OCI-LY7 (cell line): ENCODE measurements around the gene CEP120. TPM values are rescaled to one million over a fixed set of nuclear protein-coding genes. Genes with fewer than 3 reads are reported as not detected.
"Not testable (repeated sequence)": the region's sequence is repeated elsewhere in the genome, so short reads cannot be mapped to it uniquely, and the experiment has no call there.

Experiments used
- BruUV-seq: library from RNA; stranded (reverse); fragments of 400-500 nt; replicated peaks from 2 replicates; lab custom pipeline; 2021; lab: Mats Ljungman, UMichigan
- CTCF ChIA-PET: fragments of 300-600 bp; sonication (Branson Sonifier 250); formaldehyde crosslinking; loops from one replicate; lab custom pipeline; 2022; ENCODE audit warnings: antibody characterized with exemption; ENCODE audit not compliant: unreplicated experiment; lab: Charles Lee
- POLR2A ChIA-PET: fragments of 300-600 bp; sonication (Branson Sonifier 250); formaldehyde crosslinking; loops from one replicate; lab custom pipeline; 2022; ENCODE audit warnings: antibody characterized with exemption; lab: Charles Lee
- DNase-seq: peaks from one replicate; pipeline ENCODE4 v3.0.0-alpha.2; 2015; ENCODE audit warnings: low spot score
- H2AFZ ChIP-seq: fragments of 200-600 bp; sonication (generic), shearing (Covaris generic); 2 replicates; pipeline ENCODE4 v1.6.1; 2014; ENCODE audit warnings: mild to moderate bottlenecking, antibody characterized with exemption, low read length, moderate library complexity
- H3K27ac ChIP-seq: fragments of 200-600 bp; sonication (generic); 2 replicates; pipeline ENCODE4 v1.5.1; 2014; ENCODE audit warnings: mixed run types, low read depth, mild to moderate bottlenecking, moderate library complexity, low read length, inconsistent platforms; ENCODE audit not compliant: poor library complexity, severe bottlenecking
- H3K36me3 ChIP-seq: fragments of 200-600 bp; sonication (generic); 2 replicates; pipeline ENCODE4 v1.6.1; 2014; ENCODE audit warnings: mild to moderate bottlenecking, antibody characterized with exemption, low read length, moderate library complexity, mixed read lengths; ENCODE audit not compliant: insufficient read depth
- H3K4me1 ChIP-seq: fragments of 200-600 bp; sonication (generic); 2 replicates; pipeline ENCODE4 v1.5.1; 2014; ENCODE audit warnings: mild to moderate bottlenecking, low read length; ENCODE audit not compliant: insufficient read depth, poor library complexity, severe bottlenecking
- H3K4me2 ChIP-seq: fragments of 200-600 bp; sonication (generic); 2 replicates; pipeline ENCODE4 v1.6.1; 2014; ENCODE audit warnings: mild to moderate bottlenecking, low read length
- H3K4me3 ChIP-seq: fragments of 200-600 bp; sonication (generic); 2 replicates; pipeline ENCODE4 v1.5.1; 2014; ENCODE audit warnings: mild to moderate bottlenecking, low read depth, low read length; ENCODE audit not compliant: poor library complexity, severe bottlenecking
- H3K79me2 ChIP-seq: fragments of 200-600 bp; sonication (generic); 2 replicates; pipeline ENCODE4 v1.6.1; 2016; ENCODE audit warnings: low read depth, mild to moderate bottlenecking, low read length, moderate library complexity, mixed read lengths; ENCODE audit not compliant: insufficient read depth
- H3K9me2 ChIP-seq: fragments of 200-600 bp; sonication (generic); 2 replicates; pipeline ENCODE4 v1.6.1; 2016; ENCODE audit warnings: mild to moderate bottlenecking, low read length, mixed read lengths; ENCODE audit not compliant: insufficient read depth
- H3K9me3 ChIP-seq: fragments of 200-600 bp; sonication (generic); 2 replicates; pipeline ENCODE4 v1.6.1; 2014; ENCODE audit warnings: mild to moderate bottlenecking, mixed run types, low read length, mixed read lengths
- H4K20me1 ChIP-seq: fragments of 200-600 bp; sonication (generic); 2 replicates; pipeline ENCODE4 v1.6.1; 2014; ENCODE audit warnings: mild to moderate bottlenecking, antibody characterized with exemption, low read length, moderate library complexity, mixed read lengths; ENCODE audit not compliant: insufficient read depth
- EZH2phosphoT487 ChIP-seq: fragments of 200-600 bp; sonication (generic); IDR thresholded peaks from 2 replicates; pipeline ENCODE4 v1.6.1; 2018; ENCODE audit warnings: low read depth, borderline replicate concordance, mild to moderate bottlenecking, mixed run types, antibody characterized with exemption, low read length, moderate library complexity, mixed read lengths
- intact Hi-C: fragments of 100-400 bp; cut with micrococcal nuclease; formaldehyde crosslinking; loops from one replicate; pipeline ENCODE4 v1.10.0; 2022; ENCODE audit not compliant: unreplicated experiment
- total RNA-seq, 2 experiments: library from RNA; depleted of rRNA in 1 of 2; stranded (reverse); fragments of >200 nt in 1 of 2; shearing (Covaris generic) in 1 of 2; gene quantifications; 2 replicates each; pipeline ENCODE4 v1.2.3, GENCODE V29; 2014 to 2022
- TF ChIP-seq, protein P1 (sequence below): fragments of 200-600 bp; sonication (generic); conservative IDR thresholded peaks from 2 replicates; pipeline ENCODE4 v1.5.1; 2014; ENCODE audit warnings: mild to moderate bottlenecking, antibody characterized with exemption, low read length, moderate library complexity, mixed read lengths

CEP120 gene
- total RNA-seq, 2 experiments from 2014 or later, result 18.0 to 23.8 TPM

DNA sequence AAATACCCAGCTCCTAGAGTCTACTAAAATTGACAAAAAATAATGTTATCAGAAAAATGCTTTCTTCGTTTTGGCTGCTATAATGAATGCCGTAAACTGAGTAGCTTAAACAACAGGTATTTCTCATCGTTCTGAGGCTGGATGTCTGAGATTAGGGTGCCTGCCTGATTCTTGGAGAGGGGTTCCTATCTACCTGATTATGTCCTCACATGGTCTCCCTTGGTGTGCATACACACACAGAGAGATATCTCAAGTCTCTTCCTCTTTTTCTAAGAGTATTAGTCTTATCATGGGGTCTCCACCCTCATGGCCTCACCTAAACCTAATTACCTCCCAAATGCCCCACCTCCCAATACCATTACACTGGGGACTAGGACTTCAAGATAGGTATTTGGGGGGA, 48.2 kb upstream of the CEP120 start:
- Histone ChIP-seq H3K36me3 (no peaks in the 10 kb centered on the region), H4K20me1 (no peaks in the 10 kb centered on the region), H3K27ac (no peak overlapping the region), H2AFZ (no peak overlapping the region), H3K4me3 (no peak overlapping the region), H3K79me2 (no peaks in the 10 kb centered on the region), H3K4me2 (no peak overlapping the region), H3K4me1 (no peaks in the 10 kb centered on the region), H3K9me3 (no peaks in the 10 kb centered on the region), H3K9me2 (no peaks in the 10 kb centered on the region)
- BruUV-seq, result no TSS peak
- ChIA-PET POLR2A (no interaction called here), CTCF (no interaction called here)
- DNase-seq, result no peak
- TF ChIP-seq, protein P1, sequence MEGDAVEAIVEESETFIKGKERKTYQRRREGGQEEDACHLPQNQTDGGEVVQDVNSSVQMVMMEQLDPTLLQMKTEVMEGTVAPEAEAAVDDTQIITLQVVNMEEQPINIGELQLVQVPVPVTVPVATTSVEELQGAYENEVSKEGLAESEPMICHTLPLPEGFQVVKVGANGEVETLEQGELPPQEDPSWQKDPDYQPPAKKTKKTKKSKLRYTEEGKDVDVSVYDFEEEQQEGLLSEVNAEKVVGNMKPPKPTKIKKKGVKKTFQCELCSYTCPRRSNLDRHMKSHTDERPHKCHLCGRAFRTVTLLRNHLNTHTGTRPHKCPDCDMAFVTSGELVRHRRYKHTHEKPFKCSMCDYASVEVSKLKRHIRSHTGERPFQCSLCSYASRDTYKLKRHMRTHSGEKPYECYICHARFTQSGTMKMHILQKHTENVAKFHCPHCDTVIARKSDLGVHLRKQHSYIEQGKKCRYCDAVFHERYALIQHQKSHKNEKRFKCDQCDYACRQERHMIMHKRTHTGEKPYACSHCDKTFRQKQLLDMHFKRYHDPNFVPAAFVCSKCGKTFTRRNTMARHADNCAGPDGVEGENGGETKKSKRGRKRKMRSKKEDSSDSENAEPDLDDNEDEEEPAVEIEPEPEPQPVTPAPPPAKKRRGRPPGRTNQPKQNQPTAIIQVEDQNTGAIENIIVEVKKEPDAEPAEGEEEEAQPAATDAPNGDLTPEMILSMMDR, result no peak
- no peak for TF ChIP-seq EZH2phosphoT487
- intact Hi-C loops, result no loop called here

DNA sequence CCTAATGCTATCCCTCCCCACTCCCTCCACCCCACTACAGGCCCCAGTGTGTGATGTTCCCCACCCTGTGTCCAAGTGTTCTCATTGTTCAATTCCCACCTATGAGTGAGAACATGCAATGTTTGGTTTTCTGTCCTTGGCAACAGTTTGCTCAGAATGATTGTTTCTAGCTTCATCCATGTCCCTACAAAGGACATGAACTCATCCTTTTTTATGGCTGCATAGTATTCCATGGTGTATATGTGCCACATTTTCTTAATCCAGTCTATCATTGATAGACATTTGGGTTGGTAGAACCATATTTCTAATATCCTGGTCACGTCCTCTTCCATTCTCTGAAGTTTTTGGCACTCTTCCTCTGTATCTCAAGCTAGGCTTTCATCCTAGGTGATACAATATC, 43.6 kb upstream of the CEP120 start:
- BruUV-seq, H2AFZ ChIP-seq, H3K79me2 ChIP-seq, H3K4me3 ChIP-seq, H3K9me3 ChIP-seq, H3K36me3 ChIP-seq, H3K27ac ChIP-seq, H3K9me2 ChIP-seq, intact Hi-C loops, H3K4me2 ChIP-seq, CTCF ChIA-PET, POLR2A ChIA-PET, H4K20me1 ChIP-seq, DNase-seq, H3K4me1 ChIP-seq: not testable (repeated sequence)

DNA sequence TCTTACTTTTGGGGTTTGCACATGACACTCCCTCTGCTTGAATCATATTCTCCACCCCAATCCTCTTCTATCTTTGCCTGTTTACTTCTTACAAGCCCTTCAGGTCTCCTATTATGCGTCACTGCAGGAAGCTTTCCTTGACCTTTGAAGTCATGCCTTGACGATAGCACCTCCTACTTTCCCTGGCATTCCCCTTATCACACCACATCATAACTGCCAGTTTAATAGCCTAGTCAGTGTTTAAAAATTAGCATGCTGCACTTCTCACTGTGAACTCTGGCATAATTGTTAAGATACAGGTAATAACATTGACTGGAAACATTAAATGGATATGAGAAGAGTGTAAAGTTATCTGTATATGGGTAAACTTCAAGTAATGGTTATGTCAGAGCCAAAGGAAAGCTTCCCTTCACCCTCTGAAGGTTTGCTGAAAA, 37.1 kb upstream of the CEP120 start:
- H3K79me2 ChIP-seq, result no peaks in the 10 kb centered on the region
- ChIA-PET POLR2A (no interaction called here), CTCF (no interaction called here)
- no peak overlapping the region for H3K4me2 ChIP-seq
- no peaks in the 10 kb centered on the region for H3K9me2 ChIP-seq
- no peaks in the 10 kb centered on the region for H3K36me3 ChIP-seq
- no peak overlapping the region for H2AFZ ChIP-seq
- H3K27ac ChIP-seq, result no peak overlapping the region
- no peak for DNase-seq
- H3K4me1 ChIP-seq, result no peaks in the 10 kb centered on the region
- BruUV-seq, result no TSS peak
- no peaks in the 10 kb centered on the region for H4K20me1 ChIP-seq
- H3K9me3 ChIP-seq, result no peaks in the 10 kb centered on the region
- no peak overlapping the region for H3K4me3 ChIP-seq
- intact Hi-C loops, result no loop called here
- no peak for TF ChIP-seq EZH2phosphoT487
- TF ChIP-seq, protein P1, result no peak

DNA sequence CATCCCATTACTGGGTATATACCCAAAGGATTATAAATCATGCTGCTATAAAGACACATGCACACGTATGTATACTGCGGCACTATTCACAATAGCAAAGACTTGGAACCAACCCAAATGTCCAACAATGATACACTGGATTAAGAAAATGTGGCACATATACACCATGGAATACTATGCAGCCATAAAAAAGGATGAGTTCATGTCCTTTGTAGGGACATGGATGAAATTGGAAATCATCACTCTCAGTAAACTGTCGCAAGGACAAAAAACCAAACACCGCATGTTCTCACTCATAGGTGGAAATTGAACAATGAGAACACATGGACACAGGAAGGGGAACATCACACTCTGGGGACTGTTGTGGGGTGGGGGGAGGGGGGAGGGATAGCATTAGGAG, 35.8 kb upstream of the CEP120 start:
- H3K36me3 ChIP-seq, H3K27ac ChIP-seq, CTCF ChIA-PET, H3K4me1 ChIP-seq, H3K9me2 ChIP-seq, intact Hi-C loops, H4K20me1 ChIP-seq, H2AFZ ChIP-seq, H3K4me3 ChIP-seq, POLR2A ChIA-PET, H3K4me2 ChIP-seq, DNase-seq, H3K9me3 ChIP-seq, BruUV-seq, H3K79me2 ChIP-seq: not testable (repeated sequence)
